HEK293 (cell line): ENCODE results near the gene JCAD.

Experiments used
- FEZF1 ChIP-seq: fragments of 450-650 bp; formaldehyde crosslinking; IDR thresholded peaks from 2 replicates; pipeline ENCODE4 v1.5.1; 2016; ENCODE audit warnings: missing biosample characterization, missing genetic modification characterization
- KLF16 ChIP-seq: fragments of 450-650 bp; formaldehyde crosslinking; IDR thresholded peaks from 2 replicates; pipeline ENCODE4 v1.5.1; 2017; ENCODE audit warnings: missing biosample characterization, missing genetic modification characterization
- PBX3 ChIP-seq: sonication (generic); formaldehyde crosslinking; IDR thresholded peaks from 2 replicates; pipeline ENCODE4 v1.8.1; 2022; ENCODE audit warnings: mild to moderate bottlenecking, moderate library complexity, missing genetic modification reagents
- PRDM6 ChIP-seq: fragments of 450-650 bp; formaldehyde crosslinking; IDR thresholded peaks from 2 replicates; pipeline ENCODE4 v1.5.1; 2017; ENCODE audit warnings: missing biosample characterization, missing genetic modification characterization
- SCRT1 ChIP-seq: fragments of 450-650 bp; formaldehyde crosslinking; IDR thresholded peaks from 2 replicates; pipeline ENCODE4 v1.5.1; 2016; ENCODE audit warnings: missing biosample characterization, missing genetic modification characterization, borderline replicate concordance
- WT1 ChIP-seq: fragments of 450-650 bp; formaldehyde crosslinking; IDR thresholded peaks from 2 replicates; pipeline ENCODE4 v1.5.1; 2016; ENCODE audit warnings: missing biosample characterization, missing genetic modification characterization
- ZBTB48 ChIP-seq: fragments of 450-650 bp; formaldehyde crosslinking; IDR thresholded peaks from 2 replicates; pipeline ENCODE4 v1.5.1; 2016; ENCODE audit warnings: missing biosample characterization, missing genetic modification characterization
- ZBTB6 ChIP-seq: fragments of 450-650 bp; formaldehyde crosslinking; IDR thresholded peaks from 2 replicates; pipeline ENCODE4 v1.5.1; 2017; ENCODE audit warnings: missing biosample characterization, missing genetic modification characterization
- ZBTB7A ChIP-seq: fragments of 450-650 bp; formaldehyde crosslinking; IDR thresholded peaks from 2 replicates; pipeline ENCODE4 v1.5.1; 2016; ENCODE audit warnings: low read depth, missing biosample characterization, missing genetic modification characterization
- ZFP41 ChIP-seq: fragments of 450-650 bp; formaldehyde crosslinking; IDR thresholded peaks from 2 replicates; pipeline ENCODE4 v1.5.1; 2016; ENCODE audit warnings: missing biosample characterization, missing genetic modification characterization, borderline replicate concordance
- ZNF112 ChIP-seq: fragments of 450-650 bp; formaldehyde crosslinking; IDR thresholded peaks from 2 replicates; pipeline ENCODE4 v1.5.0; 2017; ENCODE audit warnings: missing biosample characterization, missing genetic modification characterization
- ZNF211 ChIP-seq: fragments of 450-650 bp; formaldehyde crosslinking; IDR thresholded peaks from 2 replicates; pipeline ENCODE4 v1.5.1; 2016; ENCODE audit warnings: low read depth, missing biosample characterization, missing genetic modification characterization
- ZNF248 ChIP-seq: fragments of 450-650 bp; formaldehyde crosslinking; IDR thresholded peaks from 2 replicates; pipeline ENCODE4 v1.5.1; 2017; ENCODE audit warnings: missing biosample characterization, missing genetic modification characterization
- ZNF274 ChIP-seq, 2 experiments: fragments of 200-500 bp in 1 of 2; fragments of 450-650 bp in 1 of 2; sonication (Bioruptor generic) in 1 of 2; formaldehyde crosslinking in 1 of 2; IDR thresholded peaks; 2 replicates each; pipeline versions ENCODE4 v1.5.1 to v1.6.1; 2014 to 2016; ENCODE audit warnings: borderline replicate concordance in 1 of 2, inconsistent platforms in 1 of 2, low read length in 1 of 2, missing biosample characterization in 1 of 2, missing genetic modification characterization in 1 of 2
- ZNF366 ChIP-seq: fragments of 450-650 bp; formaldehyde crosslinking; conservative IDR thresholded peaks from 2 replicates; pipeline ENCODE4 v1.5.1; 2016; ENCODE audit warnings: missing biosample characterization, missing genetic modification characterization
- ZNF449 ChIP-seq: fragments of 450-650 bp; formaldehyde crosslinking; IDR thresholded peaks from 2 replicates; pipeline ENCODE4 v1.5.1; 2017; ENCODE audit warnings: missing biosample characterization, mild to moderate bottlenecking, missing genetic modification characterization, moderate library complexity
- ZNF549 ChIP-seq: fragments of 450-650 bp; IDR thresholded peaks from 2 replicates; pipeline ENCODE4 v1.5.1; 2018; ENCODE audit warnings: missing biosample characterization, missing genetic modification characterization, mild to moderate bottlenecking, inconsistent platforms, moderate library complexity
- ZNF560 ChIP-seq: fragments of 450-650 bp; formaldehyde crosslinking; IDR thresholded peaks from 2 replicates; pipeline ENCODE4 v1.5.1; 2017; ENCODE audit warnings: missing biosample characterization, missing genetic modification characterization, borderline replicate concordance
- ZNF600 ChIP-seq: fragments of 450-650 bp; formaldehyde crosslinking; IDR thresholded peaks from 2 replicates; pipeline ENCODE4 v1.5.1; 2016; ENCODE audit warnings: missing biosample characterization, missing genetic modification characterization
- ZNF610 ChIP-seq: fragments of 450-650 bp; formaldehyde crosslinking; IDR thresholded peaks from 2 replicates; pipeline ENCODE4 v1.5.1; 2016; ENCODE audit warnings: missing biosample characterization, missing genetic modification characterization, borderline replicate concordance
- ZNF692 ChIP-seq: fragments of 450-650 bp; formaldehyde crosslinking; IDR thresholded peaks from 2 replicates; pipeline ENCODE4 v1.5.1; 2016; ENCODE audit warnings: missing biosample characterization, missing genetic modification characterization
- ZNF701 ChIP-seq: fragments of 450-650 bp; formaldehyde crosslinking; IDR thresholded peaks from 2 replicates; pipeline ENCODE4 v1.5.1; 2016; ENCODE audit warnings: missing biosample characterization, missing genetic modification characterization
- ZNF704 ChIP-seq: fragments of 450-650 bp; formaldehyde crosslinking; IDR thresholded peaks from 2 replicates; pipeline ENCODE4 v1.5.1; 2016; ENCODE audit warnings: missing biosample characterization, missing genetic modification characterization
- ZNF747 ChIP-seq: fragments of 450-650 bp; formaldehyde crosslinking; IDR thresholded peaks from 2 replicates; pipeline ENCODE4 v1.5.1; 2016; ENCODE audit warnings: missing biosample characterization, missing genetic modification characterization
- ZNF830 ChIP-seq: fragments of 450-650 bp; IDR thresholded peaks from 2 replicates; pipeline ENCODE4 v1.5.0; 2018; ENCODE audit warnings: missing biosample characterization, missing genetic modification characterization, low read depth, mild to moderate bottlenecking, moderate library complexity
- ZSCAN5A ChIP-seq: fragments of 450-650 bp; formaldehyde crosslinking; IDR thresholded peaks from 2 replicates; pipeline ENCODE4 v1.5.1; 2016; ENCODE audit warnings: missing biosample characterization, missing genetic modification characterization

Gene JCAD

GRCh38 chr10:30056767-30057355, 2.5 kb downstream of the JCAD start (continued):
- TF ChIP-seq ZNF449 (tag by site-specific recombination) (peak; percentile 39; the same call in 1 of the 2 replicates), ZBTB48 (no peak), ZNF704 (tag by site-specific recombination) (no peak), ZNF600 (tag by site-specific recombination) (no peak), ZNF366 (tag by site-specific recombination) (no peak), ZNF274 (IDR thresholded peaks at IDR 0.05; ENCODE audit: low read length) (no peak), ZNF274 (tag by site-specific recombination; IDR thresholded peaks at IDR 0.05; ENCODE audit: borderline replicate concordance) (no peak), ZBTB6 (tag by site-specific recombination) (no peak), FEZF1 (tag by site-specific recombination) (0 out of 2 replicates have a peak, but pooled peaks have one; percentile 25), ZNF701 (tag by site-specific recombination) (no peak), PBX3 (CRISPR knock-in tag) (no peak), PRDM6 (tag by site-specific recombination) (peak; percentile 80), ZNF549 (tag by site-specific recombination) (no peak), KLF16 (no peak), ZBTB7A (tag by site-specific recombination) (no peak), ZNF610 (tag by site-specific recombination) (no peak), ZNF560 (no peak), ZNF747 (tag by site-specific recombination) (no peak), ZNF692 (no peak), ZNF112 (no peak), ZFP41 (tag by site-specific recombination) (no peak), ZSCAN5A (tag by site-specific recombination) (no peak), ZNF248 (tag by site-specific recombination) (no peak), ZNF211 (no peak), SCRT1 (no peak), WT1 (tag by site-specific recombination) (peak; percentile 57; the same call in 1 of the 2 replicates), ZNF830 (tag by site-specific recombination) (no peak)
